OCI-LY3 (cell line): ENCODE results near the gene BLOC1S4.
"Not testable (repeated sequence)": the region's sequence is repeated elsewhere in the genome, so short reads cannot be mapped to it uniquely, and the experiment has no call there.

Experiments used
- H2AFZ ChIP-seq: fragments of 200-600, 300-600 bp; shearing (Covaris generic); 2 replicates; pipeline ENCODE4 v1.6.0; 2014; ENCODE audit warnings: antibody characterized with exemption, low read depth, low read length
- H3K27ac ChIP-seq: fragments of 200-600, 300-600 bp; sonication (generic); 2 replicates; pipeline ENCODE4 v1.5.1; 2014; ENCODE audit warnings: mild to moderate bottlenecking, low read length, moderate library complexity, mixed read lengths
- H3K27me3 ChIP-seq: fragments of 200-600, 300-600 bp; sonication (generic); 2 replicates; pipeline ENCODE4 v1.6.1; 2014; ENCODE audit warnings: low read depth, low read length, mixed read lengths
- H3K36me3 ChIP-seq: fragments of 200-600, 300-600 bp; sonication (generic); replicated peaks from 2 replicates; pipeline ENCODE3; 2014; ENCODE audit warnings: low read depth, low read length, mixed read lengths
- H3K4me1 ChIP-seq: fragments of 300-600, 200-600 bp; sonication (generic); 2 replicates; pipeline ENCODE4 v1.6.1; 2014; ENCODE audit warnings: low read length, mixed read lengths
- H3K4me2 ChIP-seq: fragments of 200-600, 300-600 bp; sonication (generic); 2 replicates; pipeline ENCODE4 v1.6.1; 2014; ENCODE audit warnings: low read length, mixed read lengths
- H3K4me3 ChIP-seq: fragments of 300-600, 200-600 bp; sonication (generic); 2 replicates; pipeline ENCODE4 v1.5.1; 2014; ENCODE audit warnings: antibody characterized with exemption, mild to moderate bottlenecking, low read length, moderate library complexity
- H3K79me2 ChIP-seq: fragments of 300-600, 200-600 bp; shearing (Covaris generic); 2 replicates; pipeline ENCODE4 v1.6.1; 2014; ENCODE audit warnings: mild to moderate bottlenecking, low read length, mixed read lengths
- H3K9ac ChIP-seq: fragments of 300-600, 200-600 bp; shearing (Covaris generic); 2 replicates; pipeline ENCODE4 v1.6.0; 2014; ENCODE audit warnings: mild to moderate bottlenecking, low read length, moderate library complexity
- H3K9me3 ChIP-seq: fragments of 200-600, 300-600 bp; shearing (Covaris generic); 2 replicates; pipeline ENCODE4 v1.6.1; 2014; ENCODE audit warnings: low read length, mixed read lengths; ENCODE audit not compliant: insufficient read depth
- H4K20me1 ChIP-seq: fragments of 200-600, 300-600 bp; sonication (generic); 2 replicates; pipeline ENCODE4 v1.6.1; 2016; ENCODE audit warnings: low read length, mixed read lengths; ENCODE audit not compliant: insufficient read depth
- EZH2phosphoT487 ChIP-seq: fragments of 200-600 bp; shearing (Covaris generic); IDR thresholded peaks from 2 replicates; pipeline ENCODE4 v1.6.1; 2018; ENCODE audit warnings: antibody characterized with exemption, mixed run types, low read depth
- TF ChIP-seq, protein P1 (sequence below): fragments of 200-600, 300-600 bp; sonication (generic); IDR thresholded peaks from 2 replicates; pipeline ENCODE4 v1.5.1; 2014; ENCODE audit warnings: antibody characterized with exemption, low read length, low read depth

BLOC1S4 gene

DNA sequence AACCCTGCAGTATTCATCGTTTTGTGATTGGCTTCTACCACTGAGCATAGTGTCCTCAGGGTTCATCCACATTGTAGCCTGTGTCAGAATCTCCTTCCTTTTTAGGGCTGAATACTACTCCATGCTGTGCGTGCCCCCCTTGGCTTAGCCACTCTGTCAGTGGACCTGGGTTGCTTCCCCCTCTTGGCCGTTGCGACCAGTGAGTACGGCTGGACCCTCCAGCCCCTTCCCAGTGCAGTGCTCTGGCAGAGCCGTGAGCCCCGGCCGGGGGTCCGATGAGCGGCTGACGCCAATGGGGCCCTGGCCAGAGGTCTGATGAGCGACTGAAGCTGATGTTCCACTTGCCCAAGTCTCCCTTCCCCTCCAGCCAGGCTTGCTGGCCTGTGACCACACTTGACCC lies 6.9 kb downstream of the BLOC1S4 start:
- Histone ChIP-seq H3K4me2 (no peak overlapping the region), H4K20me1 (no peaks in the 10 kb centered on the region), H3K9ac (no peak overlapping the region), H3K4me3 (no peak overlapping the region), H2AFZ (no peak overlapping the region), H3K9me3 (no peaks in the 10 kb centered on the region), H3K27me3 (no peaks in the 10 kb centered on the region), H3K79me2 (peaks cover 4% of the 10 kb centered on the region; the same call in 1 of the 2 replicates), H3K4me1 (peaks cover 6% of the 10 kb centered on the region; the same call in 1 of the 2 replicates), H3K36me3 (no peaks in the 10 kb centered on the region), H3K27ac (no peak overlapping the region)
- TF ChIP-seq, protein P1, sequence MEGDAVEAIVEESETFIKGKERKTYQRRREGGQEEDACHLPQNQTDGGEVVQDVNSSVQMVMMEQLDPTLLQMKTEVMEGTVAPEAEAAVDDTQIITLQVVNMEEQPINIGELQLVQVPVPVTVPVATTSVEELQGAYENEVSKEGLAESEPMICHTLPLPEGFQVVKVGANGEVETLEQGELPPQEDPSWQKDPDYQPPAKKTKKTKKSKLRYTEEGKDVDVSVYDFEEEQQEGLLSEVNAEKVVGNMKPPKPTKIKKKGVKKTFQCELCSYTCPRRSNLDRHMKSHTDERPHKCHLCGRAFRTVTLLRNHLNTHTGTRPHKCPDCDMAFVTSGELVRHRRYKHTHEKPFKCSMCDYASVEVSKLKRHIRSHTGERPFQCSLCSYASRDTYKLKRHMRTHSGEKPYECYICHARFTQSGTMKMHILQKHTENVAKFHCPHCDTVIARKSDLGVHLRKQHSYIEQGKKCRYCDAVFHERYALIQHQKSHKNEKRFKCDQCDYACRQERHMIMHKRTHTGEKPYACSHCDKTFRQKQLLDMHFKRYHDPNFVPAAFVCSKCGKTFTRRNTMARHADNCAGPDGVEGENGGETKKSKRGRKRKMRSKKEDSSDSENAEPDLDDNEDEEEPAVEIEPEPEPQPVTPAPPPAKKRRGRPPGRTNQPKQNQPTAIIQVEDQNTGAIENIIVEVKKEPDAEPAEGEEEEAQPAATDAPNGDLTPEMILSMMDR: no peak
- no peak for TF ChIP-seq EZH2phosphoT487

DNA sequence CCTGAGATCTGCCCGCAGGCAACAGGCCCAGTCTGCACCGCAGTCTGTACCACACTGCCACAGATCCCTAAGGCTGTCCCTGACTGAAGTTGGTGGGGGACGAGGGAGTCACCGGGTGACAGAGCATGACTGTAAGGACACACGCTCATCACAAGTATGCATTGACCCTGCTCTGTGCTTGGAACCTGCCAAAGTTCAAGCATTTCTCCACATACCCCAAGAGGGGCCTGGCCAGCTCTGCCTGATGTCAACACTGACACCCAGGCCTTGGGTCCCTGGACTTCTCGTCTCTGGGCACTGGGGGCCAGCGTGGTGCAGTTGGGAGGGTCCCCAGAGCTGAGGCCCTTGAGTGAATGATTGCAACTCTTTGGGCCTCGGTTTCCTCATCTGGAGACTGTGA lies 7.9 kb downstream of the BLOC1S4 start:
- H3K4me3 ChIP-seq: no peak overlapping the region
- H4K20me1 ChIP-seq: no peaks in the 10 kb centered on the region
- H3K27me3 ChIP-seq: no peaks in the 10 kb centered on the region
- no peak overlapping the region for H3K27ac ChIP-seq
- no peaks in the 10 kb centered on the region for H3K79me2 ChIP-seq
- no peak for TF ChIP-seq EZH2phosphoT487
- TF ChIP-seq, protein P1: no peak
- H3K36me3 ChIP-seq: no peaks in the 10 kb centered on the region
- no peak overlapping the region for H3K9ac ChIP-seq
- no peak overlapping the region for H2AFZ ChIP-seq
- no peak overlapping the region for H3K4me2 ChIP-seq
- no peaks in the 10 kb centered on the region for H3K9me3 ChIP-seq
- H3K4me1 ChIP-seq: peaks cover 6% of the 10 kb centered on the region; the same call in 1 of the 2 replicates

DNA sequence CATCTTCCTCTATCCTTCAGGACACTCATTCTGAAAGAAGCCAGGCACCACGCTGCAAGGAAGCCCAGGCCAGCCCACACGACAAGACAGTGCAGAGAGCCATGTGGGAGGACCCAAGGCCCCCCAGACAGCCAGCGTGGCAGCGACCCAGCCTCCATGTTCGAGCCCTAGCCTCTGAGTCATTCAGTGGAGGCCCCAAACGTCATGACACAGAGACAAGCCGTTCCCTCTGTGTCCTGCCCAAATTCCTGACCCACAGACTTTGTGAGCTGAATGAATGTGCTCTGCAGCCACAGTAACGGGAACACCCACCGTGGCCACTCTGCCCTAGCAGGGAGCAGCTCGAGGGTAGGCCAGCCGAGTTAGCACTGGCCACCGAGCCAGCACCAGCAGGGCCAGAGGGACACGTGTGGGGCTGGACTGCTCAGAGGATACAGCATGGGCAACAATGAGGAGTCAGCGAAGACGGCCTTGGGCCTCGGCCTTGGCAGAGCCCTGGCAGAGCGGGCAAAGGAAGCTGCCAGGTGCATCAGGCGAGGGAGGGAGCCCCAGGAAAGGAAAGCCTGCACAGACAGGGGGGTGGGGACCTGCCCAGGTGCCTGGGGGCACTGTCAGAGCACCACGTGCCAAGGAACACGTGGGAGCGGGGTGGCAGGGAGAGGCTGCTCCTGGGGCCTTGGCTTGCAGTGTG lies 8.6 kb downstream of the BLOC1S4 start:
- H2AFZ ChIP-seq: no peak overlapping the region
- H3K4me2 ChIP-seq: no peak overlapping the region
- TF ChIP-seq, protein P1: no peak
- no peak for TF ChIP-seq EZH2phosphoT487
- no peak overlapping the region for H3K4me3 ChIP-seq
- no peaks in the 10 kb centered on the region for H3K27me3 ChIP-seq
- no peak overlapping the region for H3K27ac ChIP-seq
- H3K9ac ChIP-seq: no peak overlapping the region
- H3K36me3 ChIP-seq: no peaks in the 10 kb centered on the region
- no peaks in the 10 kb centered on the region for H3K9me3 ChIP-seq
- H4K20me1 ChIP-seq: no peaks in the 10 kb centered on the region
- H3K79me2 ChIP-seq: no peaks in the 10 kb centered on the region
- H3K4me1 ChIP-seq: peaks cover 6% of the 10 kb centered on the region; the same call in 1 of the 2 replicates

DNA sequence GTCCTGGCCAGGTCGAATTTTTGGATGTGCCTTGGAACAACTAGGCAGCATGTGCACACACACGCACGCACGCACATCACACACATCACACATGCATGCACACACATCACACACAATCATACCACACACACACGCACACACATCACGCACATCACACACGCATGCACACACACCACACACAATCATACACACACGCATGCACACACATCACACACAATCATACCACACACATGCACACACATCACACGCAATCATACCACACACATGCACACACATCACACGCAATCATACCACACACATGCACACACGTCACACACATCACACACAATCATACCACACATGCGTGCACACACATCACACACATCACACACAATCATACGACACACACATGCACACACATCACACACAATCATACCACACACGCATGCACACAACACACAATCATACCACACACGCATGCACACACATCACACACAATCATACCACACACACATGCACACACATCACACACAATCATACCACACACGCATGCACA lies 9.5 kb downstream of the BLOC1S4 start:
- H3K27ac ChIP-seq, H4K20me1 ChIP-seq, H3K79me2 ChIP-seq, H2AFZ ChIP-seq, H3K4me1 ChIP-seq, H3K9ac ChIP-seq, H3K4me3 ChIP-seq, H3K27me3 ChIP-seq, H3K36me3 ChIP-seq, H3K4me2 ChIP-seq, H3K9me3 ChIP-seq: not testable (repeated sequence)
